HT1080 (cell line): ENCODE data around the gene SIPA1L3. TPM values are rescaled to one million over a fixed set of nuclear protein-coding genes. Genes with fewer than 3 reads are reported as not detected.
"Not testable (repeated sequence)": the region's sequence is repeated elsewhere in the genome, so short reads cannot be mapped to it uniquely, and the experiment has no call there.

Experiments
- DNase-seq: peaks from one replicate; pipeline ENCODE4 v3.0.0-alpha.2; 2015; ENCODE audit warnings: low read depth
- total RNA-seq: library from RNA; depleted of rRNA; stranded (reverse); fragments of >200 nt; shearing (Covaris generic); gene quantifications from 2 replicates; pipeline ENCODE4 v1.2.3, GENCODE V29; 2014

The SIPA1L3 gene
- total RNA-seq, 1 experiment from 2014 or later, result 30.2 TPM

GRCh38 chr19:38017401-38018151 lies 110.6 kb downstream of the SIPA1L3 start:
- DNase-seq, result no peak

GRCh38 chr19:38018694-38019395 lies 111.8 kb downstream of the SIPA1L3 start:
- no peak for DNase-seq

DNA sequence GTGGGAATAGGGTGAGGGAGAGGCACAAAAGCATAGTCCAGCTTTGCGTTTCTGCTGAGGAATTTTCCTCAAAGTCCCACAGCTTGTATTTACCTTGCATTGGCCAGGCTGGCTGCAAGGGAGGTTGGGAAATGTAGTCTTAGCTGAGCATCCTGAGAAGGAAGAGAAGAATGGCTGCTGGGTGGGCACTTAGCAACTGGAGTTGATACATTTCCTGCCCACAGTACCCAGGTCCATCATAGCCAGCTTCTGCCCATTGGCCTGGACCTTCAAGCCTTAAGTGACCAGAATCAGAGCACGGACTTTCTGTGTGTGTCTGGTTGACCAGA lies 112.4 kb downstream of the SIPA1L3 start:
- DNase-seq, result no peak

DNA sequence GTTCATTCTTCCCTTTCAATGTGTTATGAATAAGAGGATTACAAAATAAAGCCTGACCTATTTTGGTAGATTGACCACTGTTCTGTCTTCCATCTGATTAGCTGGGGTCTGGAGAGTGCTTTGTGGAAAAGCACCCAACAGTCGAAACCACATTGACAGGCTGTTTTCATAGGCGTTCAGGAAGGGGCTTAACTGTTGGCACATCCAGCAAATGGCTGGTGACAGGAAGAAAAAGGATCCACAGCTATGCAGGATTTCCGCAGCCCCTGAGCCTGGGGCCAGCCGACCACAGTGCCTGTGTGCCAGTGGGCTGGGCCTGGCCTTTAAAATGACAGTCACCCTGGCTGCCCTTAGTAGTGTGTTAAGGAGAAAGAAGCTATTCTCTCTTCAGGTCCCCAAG lies 113.3 kb downstream of the SIPA1L3 start:
- DNase-seq, result no peak

DNA sequence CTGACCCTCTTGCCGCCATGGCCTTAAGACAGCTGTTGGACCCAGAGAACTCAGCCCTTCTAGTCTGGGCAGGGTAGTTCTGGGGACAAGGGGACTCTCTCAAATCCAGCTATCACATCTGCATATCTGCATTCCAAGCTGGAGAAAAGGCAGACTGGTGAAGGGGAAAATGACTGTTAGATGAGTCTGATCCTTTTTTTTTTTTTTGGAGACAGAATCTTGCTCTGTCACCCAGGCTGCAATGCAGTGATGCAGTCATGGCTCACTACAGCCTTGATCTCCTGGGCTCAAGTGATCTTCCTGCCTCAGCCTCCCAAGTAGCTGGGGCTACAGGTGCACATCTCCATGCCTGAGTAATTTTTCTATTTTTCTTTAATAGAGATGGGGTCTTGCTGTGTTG lies 114.3 kb downstream of the SIPA1L3 start:
- peak; percentile 41 for DNase-seq

DNA sequence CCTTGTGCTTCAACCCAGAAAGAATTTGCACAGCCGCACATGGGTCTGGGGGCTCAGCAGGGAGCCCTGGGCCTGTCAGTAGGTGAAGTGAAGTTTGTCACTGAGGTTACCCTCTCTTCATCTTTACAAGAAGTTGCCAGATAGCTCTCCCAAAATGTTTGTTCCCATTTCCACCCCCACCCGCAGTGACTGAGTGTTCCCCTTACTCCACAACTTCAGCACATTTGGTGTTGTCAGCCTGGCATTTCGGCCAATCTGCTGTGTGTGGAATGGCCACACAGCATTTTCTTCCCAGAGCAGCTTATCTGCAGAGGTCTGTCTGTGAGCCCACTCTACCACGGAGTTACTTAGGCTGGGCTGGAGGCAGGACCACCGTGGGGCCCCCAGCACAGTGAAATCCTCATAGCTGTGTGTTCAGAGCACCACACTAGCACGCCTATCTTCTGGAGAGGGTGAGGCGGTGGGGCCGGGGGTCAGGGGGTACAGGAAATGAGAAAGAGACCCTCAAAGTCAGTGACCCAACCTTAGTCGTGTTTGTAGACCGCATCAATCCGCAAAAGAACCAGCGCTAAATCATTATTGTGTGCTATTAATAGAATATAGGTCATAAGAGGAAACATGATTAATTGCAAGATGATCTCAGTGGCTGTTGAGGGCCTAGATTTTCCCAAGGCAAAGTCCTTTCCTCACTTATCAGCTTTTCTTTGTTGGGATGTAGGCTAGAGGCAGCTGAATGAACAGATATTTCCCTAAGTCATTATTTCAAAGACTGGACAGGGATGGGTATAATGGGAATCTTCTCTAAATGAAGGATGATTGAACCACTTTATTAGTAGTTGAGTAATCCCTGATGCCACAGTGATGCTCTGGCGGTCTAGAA lies 116.0 kb downstream of the SIPA1L3 start:
- peak; percentile 47 for DNase-seq

DNA sequence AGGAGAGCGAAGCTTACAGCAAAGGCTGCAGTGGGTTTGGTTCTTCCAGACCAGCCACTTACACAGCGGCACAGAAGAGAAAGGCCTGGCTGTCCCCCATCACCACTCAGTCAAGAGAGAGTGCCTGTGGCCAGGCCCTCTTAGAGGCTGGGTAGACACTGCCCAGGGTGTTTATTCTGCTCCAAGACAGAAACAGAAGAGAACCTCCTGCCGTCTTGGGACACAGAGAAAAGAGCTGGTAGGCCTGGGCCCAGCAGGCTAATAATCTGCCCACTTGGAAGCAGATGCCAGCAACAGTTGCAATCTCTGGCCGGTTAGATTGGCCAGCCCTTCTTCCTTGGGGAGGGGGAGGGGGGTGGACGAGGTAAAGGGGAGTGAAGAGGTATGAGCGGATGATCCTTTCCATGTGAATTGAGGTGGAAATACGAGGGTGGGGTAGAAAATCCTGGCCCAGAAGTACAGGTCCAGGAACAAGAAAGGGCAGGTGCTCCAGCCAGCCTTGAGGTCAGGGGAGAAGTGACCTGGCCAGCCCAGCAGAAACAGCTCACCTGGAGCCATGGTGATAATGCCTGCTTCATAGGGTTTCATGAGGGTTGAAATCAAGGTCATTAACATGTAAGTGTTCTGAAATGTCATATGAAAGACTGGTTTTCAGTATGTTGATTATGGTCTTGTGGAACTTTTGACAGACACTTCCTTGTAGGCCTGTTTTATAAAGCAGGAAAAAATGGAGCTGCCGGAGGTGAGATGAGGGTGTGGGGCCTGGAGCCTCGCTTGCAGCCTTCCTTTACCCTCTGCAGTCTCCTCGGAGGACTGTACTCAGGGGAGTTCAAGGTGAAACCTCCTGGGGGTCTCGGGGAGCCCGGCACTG lies 116.9 kb downstream of the SIPA1L3 start:
- DNase-seq, result no peak

DNA sequence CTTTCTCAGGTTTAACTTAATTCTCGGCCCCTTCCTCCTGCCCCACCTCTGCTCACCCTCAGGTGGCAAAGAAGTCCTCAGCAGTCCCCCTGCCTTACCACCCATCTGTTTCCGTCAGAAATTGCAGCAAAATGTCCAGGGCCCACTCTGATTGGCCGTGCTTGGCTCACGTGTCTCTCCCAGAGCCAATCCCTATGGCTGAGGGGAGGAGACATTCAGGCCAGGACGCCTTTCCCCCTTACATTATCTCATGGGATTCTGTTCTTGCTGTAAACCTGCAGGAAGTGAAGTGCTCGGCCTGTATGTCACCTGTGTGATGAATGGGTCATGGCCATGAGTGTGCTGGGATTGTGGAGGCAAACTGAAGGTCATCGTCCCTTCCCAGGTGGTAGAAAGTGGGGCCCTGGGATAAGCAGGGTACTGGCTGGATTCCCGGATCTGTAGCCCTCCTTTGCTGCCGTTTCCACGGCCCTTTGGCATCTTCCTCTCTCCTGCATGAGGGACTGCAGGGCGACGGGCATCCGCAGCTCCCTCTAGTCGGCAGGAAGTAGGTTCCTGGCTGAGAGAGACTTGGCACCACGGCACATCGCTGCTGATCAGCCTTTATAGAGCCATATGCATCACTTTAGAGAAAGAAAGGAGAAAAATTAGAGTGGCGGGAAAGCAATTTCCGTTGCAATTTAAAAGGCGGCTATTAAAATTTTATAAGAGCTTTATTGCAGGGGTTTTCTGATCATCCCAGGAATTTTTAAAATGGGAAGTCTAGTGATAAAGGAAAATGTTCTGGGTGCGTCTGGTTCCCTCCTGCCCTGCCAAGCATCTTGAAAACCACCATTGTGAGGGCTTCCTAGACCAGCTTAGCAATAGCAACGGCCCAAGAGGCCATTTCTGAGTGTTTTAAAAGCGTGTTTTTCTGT lies 118.2 kb downstream of the SIPA1L3 start:
- no peak for DNase-seq

DNA sequence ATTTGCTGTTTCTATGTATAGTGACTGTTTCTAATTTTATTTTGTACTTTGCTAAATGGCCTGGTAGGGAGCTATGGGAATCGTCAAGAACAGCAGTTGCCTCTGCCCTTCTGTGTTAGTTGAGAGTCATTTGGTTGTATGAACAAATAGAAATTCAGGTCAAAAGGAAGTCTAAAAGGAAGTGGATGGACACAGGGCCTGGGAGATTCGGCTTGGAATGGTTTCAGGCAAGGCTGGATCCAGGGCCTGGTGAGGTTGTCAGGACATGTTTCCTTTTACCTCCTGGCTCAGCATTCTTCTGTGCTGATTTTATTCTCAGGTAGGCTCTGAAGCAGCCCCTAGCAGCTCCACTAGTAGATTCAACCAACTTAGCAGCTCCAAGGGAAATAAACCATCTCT lies 118.9 kb downstream of the SIPA1L3 start:
- no peak for DNase-seq

GRCh38 chr19:38028913-38029510 lies 122.0 kb downstream of the SIPA1L3 start:
- DNase-seq, result no peak

- not testable (repeated sequence) for DNase-seq
Observed at GRCh38 chr19:38030001-38030400, 123.0 kb downstream of the SIPA1L3 start.

GRCh38 chr19:38030686-38031422 lies 123.8 kb downstream of the SIPA1L3 start:
- DNase-seq, result no peak

GRCh38 chr19:38031423-38031770 lies 124.4 kb downstream of the SIPA1L3 start:
- DNase-seq, result peak; percentile 89

GRCh38 chr19:38032151-38032550 lies 125.1 kb downstream of the SIPA1L3 start:
- DNase-seq, result no peak

GRCh38 chr19:38032951-38033350 lies 125.9 kb downstream of the SIPA1L3 start:
- DNase-seq, result no peak

- no peak for DNase-seq
Observed at GRCh38 chr19:38033658-38034491, 126.9 kb downstream of the SIPA1L3 start.

- DNase-seq, result peak; percentile 83
Observed at GRCh38 chr19:38034492-38034860, 127.5 kb downstream of the SIPA1L3 start.
